Endothelial cell of umbilical vein (primary cell): Measurements from ENCODE around the gene ATXN3L. TPM values are rescaled to one million over a fixed set of nuclear protein-coding genes. Genes with fewer than 3 reads are reported as not detected.

Experiments
- BruUV-seq: library from RNA; stranded (reverse); fragments of 400-500 nt; replicated peaks from 2 replicates; lab custom pipeline; 2021; lab: Mats Ljungman, UMichigan
- CTCF ChIA-PET: fragments of 300-600, 350-600 bp; sonication (Branson Sonifier 250); formaldehyde crosslinking; loops from one replicate; lab custom pipeline; 2021; ENCODE audit warnings: antibody characterized with exemption, inconsistent platforms; lab: Charles Lee
- POLR2A ChIA-PET: fragments of 300-600, 350-600 bp; sonication (Branson Sonifier 250); formaldehyde crosslinking; loops from one replicate; lab custom pipeline; 2021; ENCODE audit warnings: antibody characterized with exemption, inconsistent platforms; lab: Charles Lee
- DNase-seq: peaks from one replicate; pipeline ENCODE4 v3.0.0-alpha.2; 2011; ENCODE audit warnings: low read depth, low spot score
- FAIRE-seq: peaks from 2 replicates; lab custom pipeline; 2011; peaks lifted over from hg19 to GRCh38; lab: Jason Lieb, UNC
- H2AFZ ChIP-seq: 2 replicates; pipeline ENCODE4 v1.6.0; 2012; ENCODE audit warnings: low read depth, low read length, control low read depth, inconsistent platforms
- H3K27ac ChIP-seq: 2 replicates; pipeline ENCODE4 v1.5.1; 2011; ENCODE audit warnings: low read depth, mild to moderate bottlenecking, control low read depth, low read length, moderate library complexity; ENCODE audit not compliant: insufficient read depth
- H3K27me3 ChIP-seq, 2 experiments: 2 replicates each; pipeline versions ENCODE4 v1.6.0 to v1.6.1; 2011; ENCODE audit warnings: low read length in 2 of 2, mixed read lengths in 1 of 2; ENCODE audit not compliant: control insufficient read depth in 2 of 2, insufficient read depth in 2 of 2
- H3K36me3 ChIP-seq, 2 experiments: 2 replicates in 1 of 2; 3 replicates in 1 of 2; pipeline ENCODE4 v1.5.1; 2011; ENCODE audit warnings: low read length in 2 of 2, mild to moderate bottlenecking in 1 of 2, moderate library complexity in 1 of 2; ENCODE audit not compliant: control insufficient read depth in 2 of 2, insufficient read depth in 2 of 2; ENCODE audit errors: extremely low read depth in 1 of 2
- H3K4me1 ChIP-seq: 3 replicates; pipeline ENCODE4 v1.5.1; 2011; ENCODE audit warnings: mild to moderate bottlenecking, low read length; ENCODE audit not compliant: control insufficient read depth, insufficient read depth; ENCODE audit errors: extremely low read depth
- H3K4me2 ChIP-seq: 2 replicates; pipeline ENCODE4 v1.6.1; 2011; ENCODE audit warnings: low read length, control low read depth, mixed read lengths; ENCODE audit not compliant: insufficient read depth
- H3K4me3 ChIP-seq, 3 experiments: fragments of 200-600 bp in 1 of 3; sonication (generic), shearing (Covaris generic) in 1 of 3; replicated peaks in 1 of 3; 2 replicates each; pipeline ENCODE4 v1.5.1; 2011 to 2016; ENCODE audit warnings: control low read depth in 3 of 3, low read length in 3 of 3, mild to moderate bottlenecking in 2 of 3, inconsistent platforms in 1 of 3, low read depth in 1 of 3, moderate library complexity in 1 of 3; ENCODE audit not compliant: insufficient read depth in 1 of 3
- H3K79me2 ChIP-seq: 2 replicates; pipeline ENCODE4 v1.6.0; 2012; ENCODE audit warnings: low read length, inconsistent platforms; ENCODE audit not compliant: control insufficient read depth, insufficient read depth
- H3K9ac ChIP-seq: replicated peaks from 2 replicates; pipeline ENCODE3; 2011; ENCODE audit warnings: low read length, control low read depth; ENCODE audit not compliant: insufficient read depth; ENCODE audit errors: extremely low read depth
- H3K9me1 ChIP-seq: replicated peaks from 3 replicates; pipeline ENCODE4 v1.6.0; 2011; ENCODE audit warnings: mild to moderate bottlenecking, low read length; ENCODE audit not compliant: control insufficient read depth, insufficient read depth; ENCODE audit errors: extremely low read depth
- H3K9me3 ChIP-seq: replicated peaks from 2 replicates; pipeline ENCODE4 v1.5.1; 2012; ENCODE audit warnings: low read length, inconsistent platforms; ENCODE audit not compliant: control insufficient read depth, insufficient read depth
- H4K20me1 ChIP-seq: replicated peaks from 2 replicates; pipeline ENCODE3; 2011; ENCODE audit warnings: mild to moderate bottlenecking, low read length; ENCODE audit not compliant: control insufficient read depth, insufficient read depth; ENCODE audit errors: extremely low read depth
- EZH2 ChIP-seq: IDR thresholded peaks from 2 replicates; pipeline ENCODE4 v1.6.1; 2012; ENCODE audit warnings: borderline replicate concordance, low read depth, mild to moderate bottlenecking, moderate library complexity, low read length, inconsistent platforms; ENCODE audit not compliant: severe bottlenecking
- GATA2 ChIP-seq: IDR thresholded peaks from 2 replicates; pipeline ENCODE4 v1.7.0; 2011; ENCODE audit warnings: low read depth, mild to moderate bottlenecking, moderate library complexity, mixed read lengths, low read length; ENCODE audit not compliant: insufficient read length, insufficient read depth
- JUN ChIP-seq: IDR thresholded peaks from 2 replicates; pipeline ENCODE4 v1.6.1; 2011; ENCODE audit warnings: borderline replicate concordance, low read depth; ENCODE audit not compliant: insufficient read length, insufficient read depth
- MAX ChIP-seq: IDR thresholded peaks from 2 replicates; pipeline ENCODE4 v1.6.1; 2011; ENCODE audit not compliant: insufficient read depth, insufficient read length
- MYC ChIP-seq: IDR thresholded peaks from one replicate; pipeline ENCODE4 v1.6.1; 2011; ENCODE audit warnings: mild to moderate bottlenecking, low read depth, low read length
- POLR2A ChIP-seq: IDR thresholded peaks from 2 replicates; pipeline ENCODE4 v1.6.1; 2012; ENCODE audit warnings: low read depth, mild to moderate bottlenecking, control low read depth, low read length
- POLR2AphosphoS5 ChIP-seq: IDR thresholded peaks from 2 replicates; pipeline ENCODE4 v1.6.1; 2012; ENCODE audit warnings: low read depth, mild to moderate bottlenecking, control low read depth, low read length, moderate library complexity; ENCODE audit not compliant: insufficient read depth
- dilution Hi-C: fragments of 300-500 bp; cut with MboI; formaldehyde crosslinking; loops from one replicate; pipeline ENCODE4 v1.15.0; 2019; ENCODE audit warnings: low sequenced_read_pairs; ENCODE audit not compliant: extremely low pct_ligation_motif_present
- intact Hi-C: fragments of 100-400 bp; cut with micrococcal nuclease; formaldehyde crosslinking; loops from one replicate; pipeline ENCODE4 v1.10.0; 2022
- polyA plus RNA-seq, 4 experiments: library from polyadenylated mRNA; depleted of rRNA in 3 of 4; stranded (reverse) in 3 of 4; unstranded in 1 of 4; fragments of >200 nt; gene quantifications; 2 replicates each; pipeline versions ENCODE4 v1.2.1 to v1.2.3, GENCODE V29; 2011 to 2012; ENCODE audit warnings: missing spikeins in 1 of 4
- total RNA-seq: library from RNA; stranded (reverse); gene quantifications from 2 replicates; pipeline ENCODE4 v1.2.3, GENCODE V29; 2021

Gene ATXN3L
- total and polyA plus RNA-seq, 2 donors (not counting 3 experiments of a cell fraction or from before 2014, with no cell fraction given) = not detected

GRCh38 chrX:13272426-13272825 lies 47.4 kb downstream of the ATXN3L start:
- ChIA-PET POLR2A (no interaction called here), CTCF (no interaction called here)
- H2AFZ ChIP-seq = no peak overlapping the region
- no peaks in the 10 kb centered on the region for H3K9me1 ChIP-seq
- TF ChIP-seq GATA2 = no peak
- TF ChIP-seq MAX = no peak
- no peak for TF ChIP-seq JUN
- no peak for TF ChIP-seq POLR2AphosphoS5
- no peak for TF ChIP-seq POLR2A
- no peak for TF ChIP-seq MYC
- H3K9me3 ChIP-seq = no peaks in the 10 kb centered on the region
- H3K4me1 ChIP-seq = no peaks in the 10 kb centered on the region
- no peak overlapping the region for H3K4me3 ChIP-seq
- no peak overlapping the region for H3K4me2 ChIP-seq
- no peak overlapping the region for H3K27ac ChIP-seq
- H3K79me2 ChIP-seq = no peaks in the 10 kb centered on the region
- DNase-seq (no peak), FAIRE-seq (no peak)
- no peaks in the 10 kb centered on the region for H4K20me1 ChIP-seq
- dilution Hi-C loops = no loop called here
- BruUV-seq = no TSS peak
- H3K36me3 ChIP-seq = no peaks in the 10 kb centered on the region
- no peak overlapping the region for H3K9ac ChIP-seq
- intact Hi-C loops = no loop called here
- no peaks in the 10 kb centered on the region for H3K27me3 ChIP-seq

GRCh38 chrX:13271511-13271910 lies 48.3 kb downstream of the ATXN3L start:
- H3K27me3 ChIP-seq = no peaks in the 10 kb centered on the region
- no peaks in the 10 kb centered on the region for H3K36me3 ChIP-seq
- H3K9me1 ChIP-seq = no peaks in the 10 kb centered on the region
- no peak overlapping the region for H3K4me2 ChIP-seq
- ChIA-PET POLR2A (no interaction called here), CTCF (no interaction called here)
- no peak overlapping the region for H3K9ac ChIP-seq
- no TSS peak for BruUV-seq
- H3K4me1 ChIP-seq = no peaks in the 10 kb centered on the region
- no peak overlapping the region for H3K4me3 ChIP-seq
- no peak for TF ChIP-seq EZH2
- no peaks in the 10 kb centered on the region for H4K20me1 ChIP-seq
- H3K9me3 ChIP-seq = no peaks in the 10 kb centered on the region
- FAIRE-seq = no peak
- dilution Hi-C loops (no loop called here), intact Hi-C loops (no loop called here)
- no peak for DNase-seq
- H2AFZ ChIP-seq = no peak overlapping the region
- H3K79me2 ChIP-seq = no peaks in the 10 kb centered on the region
- H3K27ac ChIP-seq = no peak overlapping the region
